HG02763 (cell line): ENCODE results near the gene PCBD1.
"Not testable (repeated sequence)": the region's sequence is repeated elsewhere in the genome, so short reads cannot be mapped to it uniquely, and the experiment has no call there.

Source experiments
- ATAC-seq: cut with Tn5 transposase; IDR thresholded peaks from one replicate; pipeline ENCODE4 v1.9.1; 2021; ENCODE audit warnings: mild to moderate bottlenecking, moderate library complexity; ENCODE audit not compliant: unreplicated experiment

The PCBD1 gene

DNA sequence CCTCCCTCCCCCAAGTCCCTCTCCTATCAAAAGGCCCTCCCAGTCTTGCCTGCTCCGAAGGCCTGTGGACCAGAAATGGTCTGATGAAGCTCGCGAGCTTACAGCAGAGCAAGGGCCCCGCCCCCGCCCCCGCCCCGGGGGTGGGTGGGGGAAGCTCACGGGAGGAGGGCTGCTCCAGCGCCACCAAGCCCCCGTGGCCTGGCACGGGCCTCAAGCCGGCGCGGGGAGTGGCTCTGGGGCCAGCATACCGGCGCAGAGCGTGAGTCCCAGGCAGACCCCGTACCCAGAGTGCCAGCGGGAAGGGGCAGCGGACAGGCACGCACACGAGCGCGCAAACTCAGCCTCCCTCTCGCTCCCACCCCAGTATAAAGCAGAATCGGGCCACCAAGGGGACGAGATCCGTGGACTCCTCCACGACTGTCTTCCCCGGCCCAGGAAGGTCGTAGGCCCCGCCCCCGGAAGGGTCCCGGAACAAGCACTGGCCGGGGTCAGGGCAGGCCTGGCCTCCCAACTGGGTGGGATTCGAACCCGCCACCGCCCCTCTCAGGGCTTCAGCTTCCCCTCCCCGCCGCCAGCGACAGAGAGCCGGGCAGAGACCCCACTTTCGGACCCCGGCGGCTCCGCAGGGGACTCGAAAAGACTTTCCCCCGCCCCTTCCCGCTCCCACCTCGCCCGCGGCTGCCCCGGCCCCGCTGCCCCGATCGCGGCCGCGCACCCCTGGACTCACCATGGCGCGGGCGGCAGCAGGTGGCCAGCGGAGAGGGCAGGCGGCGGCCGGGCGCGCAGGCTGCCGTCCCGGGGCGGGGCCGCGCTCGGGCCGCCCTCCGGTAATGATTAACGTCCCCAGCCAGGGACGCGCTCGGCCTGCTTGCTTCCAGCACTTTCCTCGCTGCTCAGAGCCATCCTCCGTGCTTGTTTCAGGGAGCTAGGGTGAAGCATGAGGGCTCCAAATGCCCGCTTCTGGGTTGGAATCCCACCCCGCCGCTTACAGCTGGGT, at the start of gene PCBD1:
TSS of gene PCBD1 (minus strand) at position 762 of the 997 bp plus-strand sequence. CDS start at position 730, 32 bp downstream.
- peak; percentile 73 for ATAC-seq

- ATAC-seq = no peak
Observed at GRCh38 chr10:70937661-70938060, 49.3 kb upstream of the PCBD1 start.

- ATAC-seq = no peak
Observed at GRCh38 chr10:70936111-70936510, 47.7 kb upstream of the PCBD1 start.

DNA sequence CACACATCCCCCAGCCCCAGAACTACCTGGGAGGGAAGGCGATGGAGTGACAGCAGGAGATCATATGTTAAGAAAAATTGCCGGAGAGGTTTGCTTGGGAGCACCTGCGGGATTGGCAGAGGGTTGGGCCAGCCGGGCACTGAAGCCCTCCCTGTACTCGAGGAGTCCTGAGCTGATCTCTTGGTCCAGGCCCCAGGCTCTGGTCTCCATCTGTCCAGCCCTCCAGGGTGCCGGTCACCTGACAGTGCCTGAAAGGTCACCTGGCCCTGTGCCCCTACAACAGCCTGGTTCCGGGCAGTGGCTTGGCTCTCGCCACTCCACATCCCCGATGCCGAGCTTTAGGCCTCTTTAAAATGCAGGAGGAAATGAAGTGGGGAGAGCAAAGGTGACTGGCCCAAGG, 47.3 kb upstream of the PCBD1 start:
- ATAC-seq = no peak

GRCh38 chr10:70935125-70935625, 46.8 kb upstream of the PCBD1 start:
- no peak for ATAC-seq

DNA sequence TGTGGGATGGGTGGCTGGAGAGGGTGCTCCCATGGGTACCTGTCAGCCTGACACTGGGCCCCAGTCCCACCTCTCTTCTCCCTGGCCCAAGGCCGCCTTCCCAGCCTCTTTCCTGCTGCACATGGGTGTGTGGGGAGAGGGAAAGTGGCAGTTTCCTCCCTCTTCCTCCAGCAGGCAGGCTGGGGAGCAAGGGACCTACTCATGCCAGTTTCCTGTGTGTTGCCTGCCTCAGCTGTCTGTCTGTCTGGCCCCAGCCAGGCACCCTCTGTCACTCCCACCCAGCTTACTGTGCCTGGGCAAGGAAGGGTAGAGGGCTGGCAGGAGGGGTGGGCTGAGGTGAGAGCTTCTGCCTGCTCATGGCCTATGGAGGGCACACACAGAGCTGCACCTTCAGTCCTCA, 46.3 kb upstream of the PCBD1 start:
- no peak for ATAC-seq

GRCh38 chr10:70932392-70933196, 44.2 kb upstream of the PCBD1 start:
- no peak for ATAC-seq

DNA sequence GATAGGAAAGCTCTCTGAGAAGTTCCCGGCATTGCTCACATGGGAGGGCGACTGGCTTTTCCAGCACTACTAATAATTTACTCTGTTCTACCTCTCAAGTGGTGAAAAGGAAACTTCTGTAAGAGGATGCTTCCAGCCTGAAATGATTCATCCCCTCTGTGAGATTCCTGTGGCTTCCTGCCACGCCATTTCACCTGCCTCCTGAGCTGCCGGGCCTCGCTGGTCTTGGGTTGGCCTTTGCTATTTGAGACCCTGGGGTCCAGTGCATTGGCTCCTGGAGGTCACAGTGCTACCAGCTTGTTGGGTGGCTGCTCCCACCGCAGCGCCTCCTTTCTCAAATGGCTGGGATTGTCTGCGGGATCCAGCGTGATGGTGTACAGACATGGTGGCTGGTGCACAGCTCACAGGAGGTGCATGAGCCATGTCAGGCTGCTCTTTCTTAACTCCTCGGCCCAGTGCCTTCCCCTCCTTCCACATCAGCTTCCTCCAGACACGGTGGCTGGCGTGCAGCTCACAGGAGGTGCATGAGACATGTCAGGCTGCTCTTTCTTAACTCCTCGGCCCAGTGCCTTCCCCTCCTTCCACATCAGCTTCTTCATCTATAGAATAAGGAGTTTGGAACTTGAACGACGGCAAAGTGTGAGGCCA, 42.9 kb upstream of the PCBD1 start:
- no peak for ATAC-seq

DNA sequence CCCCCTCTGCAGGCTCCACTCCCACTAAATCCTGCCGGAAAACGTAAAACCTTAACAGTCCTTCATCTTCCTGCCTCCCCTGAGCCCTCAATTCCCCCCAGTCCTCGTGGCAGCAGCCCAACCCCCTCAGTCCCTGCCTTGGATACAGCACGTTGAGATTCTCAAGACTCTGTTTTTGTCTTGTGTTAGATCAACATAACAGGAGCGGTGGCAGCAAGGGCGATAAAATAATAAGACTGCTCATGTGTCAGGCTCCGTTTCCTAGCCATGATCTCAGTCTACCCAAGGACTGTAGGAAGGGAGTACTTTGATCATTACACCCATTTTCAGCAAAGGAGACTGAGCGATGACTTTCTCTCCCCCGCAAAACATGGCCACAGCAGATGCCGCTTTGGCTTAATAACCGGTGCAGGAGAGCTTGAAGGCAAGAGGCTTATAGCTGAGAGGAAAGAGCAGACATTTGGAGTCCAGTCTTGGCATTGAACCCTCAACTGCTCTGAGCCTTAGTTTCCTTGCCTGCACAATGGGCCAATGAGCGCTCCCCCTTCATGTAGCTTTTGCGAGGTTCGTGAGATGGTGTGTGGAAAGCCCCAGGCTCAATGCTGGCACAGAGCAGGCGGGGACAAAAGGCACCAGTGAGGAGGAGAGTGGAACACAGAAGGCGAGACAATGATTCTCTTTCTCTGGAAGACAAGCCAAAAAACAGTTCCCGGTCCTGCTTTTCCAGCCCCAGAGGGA, 42.1 kb upstream of the PCBD1 start:
- no peak for ATAC-seq

- no peak for ATAC-seq
Observed at GRCh38 chr10:70928140-70928539, 39.8 kb upstream of the PCBD1 start.

- ATAC-seq = no peak
Observed at GRCh38 chr10:70927189-70927943, 39.0 kb upstream of the PCBD1 start.

DNA sequence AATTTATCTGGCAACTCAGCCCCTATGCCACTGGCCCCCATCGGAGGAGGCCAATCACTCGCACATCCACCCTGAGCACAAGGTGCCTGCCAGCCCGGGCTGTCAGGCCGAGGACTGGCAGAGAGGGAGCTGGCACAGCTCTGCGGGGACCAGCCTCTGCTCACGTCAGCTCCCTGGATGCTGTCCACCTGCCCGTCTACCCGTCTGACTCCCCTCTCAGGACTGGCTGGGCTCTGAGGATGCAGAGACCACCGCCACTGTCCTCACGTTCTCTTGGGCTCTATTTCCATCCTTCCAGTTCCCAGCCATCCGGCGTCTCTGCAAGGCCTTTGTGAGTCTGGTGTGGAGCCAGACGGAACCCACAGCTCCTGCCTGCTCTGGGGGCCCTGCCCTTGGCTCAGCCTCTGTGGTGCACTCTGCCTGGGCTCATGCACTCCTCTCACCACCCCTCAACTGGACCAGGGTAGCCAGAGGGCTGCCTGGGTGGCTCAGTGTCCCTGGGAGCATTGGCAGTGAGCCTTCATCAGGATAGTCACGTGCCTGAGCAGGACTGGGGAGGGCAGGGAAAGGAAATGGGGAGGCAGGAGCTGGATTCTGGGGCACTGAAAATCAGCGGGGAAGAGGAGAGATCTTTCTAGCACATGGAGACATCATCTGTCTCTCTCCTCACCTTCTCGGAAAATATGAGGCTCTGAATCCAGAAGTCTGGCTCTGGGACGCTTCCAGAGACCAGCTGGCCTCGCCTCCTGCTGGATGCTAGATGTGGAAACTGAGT, 38.0 kb upstream of the PCBD1 start:
- no peak for ATAC-seq

GRCh38 chr10:70925377-70926225, 37.2 kb upstream of the PCBD1 start:
- ATAC-seq = no peak

DNA sequence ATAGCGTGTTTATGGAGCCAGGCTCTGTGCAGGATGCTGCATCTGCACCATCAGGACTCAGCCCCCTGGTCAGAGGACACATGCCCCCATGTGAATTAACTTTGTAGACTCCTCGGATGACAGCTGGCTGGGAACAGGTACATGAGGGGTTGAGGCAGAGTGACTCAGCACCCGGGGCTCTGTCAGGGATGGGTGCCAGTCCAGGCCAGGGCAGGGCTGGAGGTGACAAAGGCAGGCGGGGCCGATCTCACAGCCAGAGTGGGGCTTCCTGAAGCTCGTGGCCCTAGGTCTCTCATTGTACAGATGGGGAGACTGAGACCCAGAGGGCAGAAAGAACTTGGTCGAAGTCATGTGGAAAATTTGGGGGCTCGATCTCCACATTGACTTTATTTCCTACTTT, 35.3 kb upstream of the PCBD1 start:
- no peak for ATAC-seq

DNA sequence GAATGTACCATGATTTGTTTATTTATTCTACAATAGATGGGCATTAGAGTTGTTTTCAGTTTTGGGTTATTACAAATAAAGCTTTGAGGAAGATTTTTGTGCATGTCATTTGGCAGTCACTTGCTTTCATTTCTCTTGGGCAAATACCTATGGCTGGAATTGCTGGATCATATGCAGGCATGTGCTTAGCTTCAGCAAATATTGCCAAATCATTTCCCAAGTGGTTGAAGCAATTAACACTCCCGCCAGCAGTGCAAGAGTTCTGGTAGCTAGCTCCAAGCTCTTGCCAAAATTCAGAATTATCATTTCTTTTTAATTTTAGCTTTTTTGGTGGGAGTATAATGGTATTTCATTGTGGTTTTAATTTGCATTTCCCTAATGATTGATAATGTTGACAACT, 32.9 kb upstream of the PCBD1 start:
- ATAC-seq = no peak

DNA sequence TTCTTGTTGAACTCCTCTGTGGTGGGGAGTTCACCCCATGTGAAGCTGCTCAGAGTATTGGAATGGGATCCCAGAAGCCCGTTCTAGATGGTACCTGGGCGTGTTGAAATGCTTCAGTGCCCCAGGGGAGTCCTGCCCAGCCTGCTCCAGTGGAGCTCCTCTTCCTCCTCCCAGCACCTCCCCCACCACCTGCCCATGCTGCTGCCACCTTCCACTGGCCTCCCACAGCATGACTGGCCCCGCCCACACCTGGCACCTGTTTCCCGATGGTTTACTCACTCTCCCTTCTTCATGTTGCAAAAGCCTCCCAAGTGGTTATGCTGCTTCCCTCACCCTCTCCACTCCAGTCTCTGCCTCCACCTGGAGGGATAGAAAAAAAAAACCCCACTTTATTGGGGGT, 32.2 kb upstream of the PCBD1 start:
- ATAC-seq = no peak

DNA sequence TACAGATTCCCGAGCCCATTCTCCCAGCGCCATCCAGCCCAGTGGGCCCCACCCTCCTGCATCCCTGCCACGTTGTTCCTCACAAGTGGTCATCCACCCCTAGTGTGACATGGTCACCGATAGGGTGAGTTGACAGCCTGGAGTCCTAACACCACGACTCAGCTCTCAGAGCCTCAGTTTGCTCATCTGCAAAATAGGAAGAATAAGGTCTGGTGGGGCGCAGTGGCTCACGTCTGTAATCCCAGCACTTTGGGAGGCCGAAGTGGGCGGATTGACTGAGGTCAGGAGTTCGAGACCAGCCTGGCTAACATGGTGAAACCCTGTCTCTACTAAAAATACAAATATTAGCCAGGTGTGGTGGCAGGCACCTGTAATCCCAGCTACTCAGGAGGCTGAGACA, 31.5 kb upstream of the PCBD1 start:
- not testable (repeated sequence) for ATAC-seq
